HCT116 (cell line): ENCODE results near the gene GMIP. TPM values are rescaled to one million over a fixed set of nuclear protein-coding genes. Genes with fewer than 3 reads are reported as not detected.

Source experiments
- ATAC-seq: fragments of 200-7000 bp; cut with Tn5 transposase; 2 replicates; pipeline ENCODE4 v1.9.1; 2020; ENCODE audit warnings: mild to moderate bottlenecking, moderate library complexity
- BruUV-seq: library from RNA; stranded (reverse); fragments of 400-500 nt; replicated peaks from 2 replicates; lab custom pipeline; 2021; lab: Mats Ljungman, UMichigan
- CTCF ChIA-PET: fragments of 300-600 bp; sonication (Branson Sonifier 250); formaldehyde crosslinking; loops from one replicate; lab custom pipeline; 2021; ENCODE audit warnings: antibody characterized with exemption; lab: Charles Lee
- POLR2A ChIA-PET: fragments of 300-600, 350-600 bp; sonication (Branson Sonifier 250); formaldehyde crosslinking; loops from one replicate; lab custom pipeline; 2021; ENCODE audit warnings: antibody characterized with exemption; lab: Charles Lee
- RAD21 ChIA-PET, 2 experiments: fragments of 300-600 bp; sonication (Branson Sonifier 250); formaldehyde crosslinking; loops; one replicate each; lab custom pipeline; 2023; ENCODE audit warnings: low total read pairs in 2 of 2; ENCODE audit not compliant: uncharacterized antibody in 2 of 2, unreplicated experiment in 2 of 2, low non-redundant PET in 1 of 2; lab: Charles Lee
- DNase-seq: peaks from one replicate; pipeline ENCODE4 v3.0.0-alpha.2; 2010; ENCODE audit warnings: low read depth, low spot score
- H2AFZ ChIP-seq: fragments of 200-600 bp; shearing (Covaris generic), sonication (generic); 2 replicates; pipeline ENCODE4 v1.6.1; 2017; ENCODE audit warnings: low read depth, mixed run types, mixed read lengths, antibody characterized with exemption, low read length; ENCODE audit not compliant: poor library complexity, severe bottlenecking
- H3K27ac ChIP-seq: 2 replicates; pipeline ENCODE4 v1.5.1; 2012; ENCODE audit warnings: low read depth, low read length
- H3K27me3 ChIP-seq: fragments of 200-600 bp; sonication (generic); 2 replicates; pipeline ENCODE4 v1.6.1; 2016; ENCODE audit warnings: mixed run types, low read length, mixed read lengths; ENCODE audit not compliant: insufficient read depth
- H3K36me3 ChIP-seq, 2 experiments: fragments of 200-500 bp in 1 of 2; fragments of 200-600 bp in 1 of 2; sonication (Bioruptor generic) in 1 of 2; sonication (generic) in 1 of 2; 2 replicates each; pipeline versions ENCODE4 v1.5.1 to v1.6.1; 2014 to 2016; ENCODE audit warnings: low read length in 2 of 2, inconsistent platforms in 1 of 2, mixed read lengths in 1 of 2, mixed run types in 1 of 2; ENCODE audit not compliant: insufficient read depth in 2 of 2, control insufficient read depth in 1 of 2
- H3K4me1 ChIP-seq, 2 experiments: fragments of 200-600 bp in 1 of 2; sonication (generic) in 1 of 2; 2 replicates each; pipeline versions ENCODE4 v1.5.1 to v1.6.1; 2012 to 2017; ENCODE audit warnings: low read length in 2 of 2, inconsistent platforms in 1 of 2, mild to moderate bottlenecking in 1 of 2, mixed read lengths in 1 of 2, mixed run types in 1 of 2, moderate library complexity in 1 of 2; ENCODE audit not compliant: insufficient read depth in 2 of 2, control insufficient read depth in 1 of 2
- H3K4me2 ChIP-seq: fragments of 200-600 bp; sonication (generic); 2 replicates; pipeline ENCODE4 v1.6.1; 2017; ENCODE audit warnings: mixed run types, low read length, mixed read lengths
- H3K4me3 ChIP-seq, 2 experiments: fragments of 200-600 bp in 1 of 2; sonication (generic) in 1 of 2; replicated peaks in 1 of 2; 2 replicates each; pipeline ENCODE4 v1.5.1; 2011 to 2016; ENCODE audit warnings: low read length in 2 of 2, control low read depth in 1 of 2, low read depth in 1 of 2, mild to moderate bottlenecking in 1 of 2, mixed read lengths in 1 of 2, mixed run types in 1 of 2
- H3K79me2 ChIP-seq: fragments of 200-600 bp; sonication (generic); 2 replicates; pipeline ENCODE4 v1.6.1; 2017; ENCODE audit warnings: mild to moderate bottlenecking, mixed run types, low read length, moderate library complexity, mixed read lengths; ENCODE audit not compliant: insufficient read depth
- H3K9ac ChIP-seq: fragments of 200-600 bp; sonication (generic); 2 replicates; pipeline ENCODE4 v1.6.1; 2016; ENCODE audit warnings: low read length, mixed read lengths
- H3K9me2 ChIP-seq: fragments of 200-600 bp; sonication (generic), shearing (Covaris generic); 2 replicates; pipeline ENCODE4 v1.6.1; 2017; ENCODE audit warnings: mixed run types, mild to moderate bottlenecking, moderate library complexity; ENCODE audit not compliant: insufficient read depth
- H3K9me3 ChIP-seq, 2 experiments: fragments of 200-500 bp in 1 of 2; fragments of 200-600 bp in 1 of 2; sonication (Bioruptor generic) in 1 of 2; sonication (generic) in 1 of 2; 2 replicates each; pipeline ENCODE4 v1.6.1; 2014 to 2017; ENCODE audit warnings: low read length in 2 of 2, mixed read lengths in 2 of 2, inconsistent platforms in 1 of 2, low read depth in 1 of 2, mild to moderate bottlenecking in 1 of 2, mixed run types in 1 of 2, moderate library complexity in 1 of 2; ENCODE audit not compliant: control insufficient read depth in 1 of 2, insufficient read depth in 1 of 2
- H4K20me1 ChIP-seq: fragments of 200-600 bp; sonication (generic), shearing (Covaris generic); 2 replicates; pipeline ENCODE4 v1.6.1; 2017; ENCODE audit warnings: mixed run types, mild to moderate bottlenecking, moderate library complexity; ENCODE audit not compliant: insufficient read depth
- CBX3 ChIP-seq: IDR thresholded peaks from 2 replicates; pipeline ENCODE4 v1.6.1; 2012; ENCODE audit warnings: low read depth
- EGR1 ChIP-seq: IDR thresholded peaks from 2 replicates; pipeline ENCODE4 v1.6.1; 2012; ENCODE audit warnings: low read depth
- EZH2 ChIP-seq: fragments of 200-600 bp; sonication (generic); IDR thresholded peaks from 2 replicates; pipeline ENCODE4 v1.6.1; 2017; ENCODE audit warnings: antibody characterized with exemption, mixed run types
- EZH2phosphoT487 ChIP-seq: fragments of 200-600 bp; IDR thresholded peaks from 2 replicates; pipeline ENCODE4 v1.6.1; 2018; ENCODE audit warnings: antibody characterized with exemption, borderline replicate concordance
- FOSL1 ChIP-seq: IDR thresholded peaks from 2 replicates; pipeline ENCODE4 v1.6.1; 2012; ENCODE audit warnings: low read depth
- MAX ChIP-seq: IDR thresholded peaks from 2 replicates; pipeline ENCODE4 v1.6.1; 2012
- POLR2A ChIP-seq: IDR thresholded peaks from 2 replicates; pipeline ENCODE4 v1.7.0; 2011; ENCODE audit warnings: borderline replicate concordance; ENCODE audit not compliant: insufficient read depth, insufficient read length; ENCODE audit errors: extremely low read depth
- POLR2AphosphoS5 ChIP-seq: IDR thresholded peaks from 2 replicates; pipeline ENCODE4 v1.6.1; 2011; ENCODE audit warnings: mild to moderate bottlenecking, low read depth, low read length, moderate library complexity
- RAD21 ChIP-seq: IDR thresholded peaks from 2 replicates; pipeline ENCODE4 v1.6.1; 2012; ENCODE audit warnings: low read depth, mild to moderate bottlenecking
- SP1 ChIP-seq: IDR thresholded peaks from 2 replicates; pipeline ENCODE4 v1.6.1; 2012; ENCODE audit warnings: low read depth
- SRF ChIP-seq: IDR thresholded peaks from 2 replicates; pipeline ENCODE4 v1.6.1; 2012; ENCODE audit warnings: low read depth
- TCF7L2 ChIP-seq: IDR thresholded peaks from 2 replicates; pipeline ENCODE4 v1.7.0; 2011; ENCODE audit warnings: borderline replicate concordance, inconsistent platforms; ENCODE audit not compliant: insufficient read depth, insufficient read length; ENCODE audit errors: extremely low read depth
- YY1 ChIP-seq: IDR thresholded peaks from 2 replicates; pipeline ENCODE4 v1.6.1; 2011; ENCODE audit warnings: low read length, low read depth, moderate library complexity, mild to moderate bottlenecking; ENCODE audit not compliant: insufficient replicate concordance; ENCODE audit errors: extremely low read depth
- ZBTB33 ChIP-seq: IDR thresholded peaks from 2 replicates; pipeline ENCODE4 v1.6.1; 2011; ENCODE audit warnings: mild to moderate bottlenecking, low read length, moderate library complexity; ENCODE audit not compliant: insufficient replicate concordance; ENCODE audit errors: extremely low read depth
- ZFX ChIP-seq: fragments of 450-650 bp; IDR thresholded peaks from 2 replicates; pipeline ENCODE4 v1.6.1; 2017
- intact Hi-C: fragments of 100-400 bp; cut with micrococcal nuclease; formaldehyde crosslinking; loops from 2 replicates; pipeline ENCODE4 v1.10.0; 2022
- total RNA-seq: library from RNA; stranded (reverse); gene quantifications from one replicate; pipeline ENCODE4 v1.2.1, GENCODE V29; 2021; ENCODE audit not compliant: unreplicated experiment
- TF ChIP-seq, protein P1 (sequence below): IDR thresholded peaks from 2 replicates; pipeline ENCODE4 v1.6.1; 2012; ENCODE audit warnings: low read depth
- TF ChIP-seq, protein P2 (sequence below): IDR thresholded peaks from 2 replicates; pipeline ENCODE4 v1.6.1; 2012
- TF ChIP-seq, protein P3 (sequence below), 3 experiments: fragments of 200-600 bp in 1 of 3; sonication (generic) in 1 of 3; IDR thresholded peaks in 2 of 3; conservative IDR thresholded peaks in 1 of 3; 2 replicates each; pipeline ENCODE4 v1.5.1; 2012 to 2017; ENCODE audit warnings: low read depth in 2 of 3, low read length in 2 of 3, antibody characterized with exemption in 1 of 3, borderline replicate concordance in 1 of 3, control low read depth in 1 of 3, mild to moderate bottlenecking in 1 of 3, mixed read lengths in 1 of 3, mixed run types in 1 of 3, moderate library complexity in 1 of 3; ENCODE audit not compliant: insufficient read depth in 1 of 3

GMIP gene
- total RNA-seq, 1 experiment from 2014 or later, result 16.3 TPM

GRCh38 chr19:19630426-19630825, 13.0 kb downstream of the GMIP start (continued):
- TF ChIP-seq POLR2A (no peak), SRF (no peak), POLR2AphosphoS5 (no peak)

DNA sequence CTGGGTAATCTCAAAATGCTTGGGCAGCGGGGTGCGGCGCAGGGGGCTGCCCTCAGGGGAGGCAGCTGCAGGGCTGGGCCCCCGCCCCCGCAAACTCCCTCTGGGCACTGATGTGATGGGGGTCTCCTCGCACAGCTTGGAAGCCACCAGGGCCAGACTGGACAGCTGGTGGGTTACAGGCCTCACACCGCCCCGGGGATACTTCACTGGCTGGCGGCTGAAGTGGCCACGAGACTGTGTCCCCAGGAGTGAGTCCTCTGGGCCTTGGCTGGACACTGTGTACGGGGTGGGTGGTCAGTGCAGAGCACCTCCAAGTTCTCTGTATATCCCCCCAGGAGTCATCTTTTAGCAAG, 13.4 kb downstream of the GMIP start:
- H3K79me2 ChIP-seq, result peaks cover 10% of the 10 kb centered on the region; the same call in 1 of the 2 replicates
- H3K27me3 ChIP-seq, result no peaks in the 10 kb centered on the region
- RAD21 ChIA-PET, result no interaction called here
- H3K4me1 ChIP-seq, result peaks cover 4 to 22% of the 10 kb centered on the region in 2 experiments
- H3K9me2 ChIP-seq, result no peaks in the 10 kb centered on the region
- H2AFZ ChIP-seq, result no peak overlapping the region
- no peaks in the 10 kb centered on the region for H3K9me3 ChIP-seq
- no peak overlapping the region for H3K27ac ChIP-seq
- H3K4me3 ChIP-seq, result no peak overlapping the region
- ATAC-seq (no peak), DNase-seq (no peak)
- no peak overlapping the region for H3K9ac ChIP-seq
- intact Hi-C loops, result no loop called here
- H3K36me3 ChIP-seq, result peaks cover 5 to 17% of the 10 kb centered on the region in 2 experiments; a peak in 3 of 4 replicates
- no peak overlapping the region for H3K4me2 ChIP-seq
- CTCF ChIA-PET, result no interaction called here
- no peaks in the 10 kb centered on the region for H4K20me1 ChIP-seq
- BruUV-seq, result no TSS peak
- POLR2A ChIA-PET, result no interaction called here
- no peak for TF ChIP-seq POLR2A
- TF ChIP-seq, protein P1, sequence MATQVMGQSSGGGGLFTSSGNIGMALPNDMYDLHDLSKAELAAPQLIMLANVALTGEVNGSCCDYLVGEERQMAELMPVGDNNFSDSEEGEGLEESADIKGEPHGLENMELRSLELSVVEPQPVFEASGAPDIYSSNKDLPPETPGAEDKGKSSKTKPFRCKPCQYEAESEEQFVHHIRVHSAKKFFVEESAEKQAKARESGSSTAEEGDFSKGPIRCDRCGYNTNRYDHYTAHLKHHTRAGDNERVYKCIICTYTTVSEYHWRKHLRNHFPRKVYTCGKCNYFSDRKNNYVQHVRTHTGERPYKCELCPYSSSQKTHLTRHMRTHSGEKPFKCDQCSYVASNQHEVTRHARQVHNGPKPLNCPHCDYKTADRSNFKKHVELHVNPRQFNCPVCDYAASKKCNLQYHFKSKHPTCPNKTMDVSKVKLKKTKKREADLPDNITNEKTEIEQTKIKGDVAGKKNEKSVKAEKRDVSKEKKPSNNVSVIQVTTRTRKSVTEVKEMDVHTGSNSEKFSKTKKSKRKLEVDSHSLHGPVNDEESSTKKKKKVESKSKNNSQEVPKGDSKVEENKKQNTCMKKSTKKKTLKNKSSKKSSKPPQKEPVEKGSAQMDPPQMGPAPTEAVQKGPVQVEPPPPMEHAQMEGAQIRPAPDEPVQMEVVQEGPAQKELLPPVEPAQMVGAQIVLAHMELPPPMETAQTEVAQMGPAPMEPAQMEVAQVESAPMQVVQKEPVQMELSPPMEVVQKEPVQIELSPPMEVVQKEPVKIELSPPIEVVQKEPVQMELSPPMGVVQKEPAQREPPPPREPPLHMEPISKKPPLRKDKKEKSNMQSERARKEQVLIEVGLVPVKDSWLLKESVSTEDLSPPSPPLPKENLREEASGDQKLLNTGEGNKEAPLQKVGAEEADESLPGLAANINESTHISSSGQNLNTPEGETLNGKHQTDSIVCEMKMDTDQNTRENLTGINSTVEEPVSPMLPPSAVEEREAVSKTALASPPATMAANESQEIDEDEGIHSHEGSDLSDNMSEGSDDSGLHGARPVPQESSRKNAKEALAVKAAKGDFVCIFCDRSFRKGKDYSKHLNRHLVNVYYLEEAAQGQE, result no peak
- TF ChIP-seq, protein P2, sequence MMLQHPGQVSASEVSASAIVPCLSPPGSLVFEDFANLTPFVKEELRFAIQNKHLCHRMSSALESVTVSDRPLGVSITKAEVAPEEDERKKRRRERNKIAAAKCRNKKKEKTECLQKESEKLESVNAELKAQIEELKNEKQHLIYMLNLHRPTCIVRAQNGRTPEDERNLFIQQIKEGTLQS, result no peak
- no peak for TF ChIP-seq FOSL1
- TF ChIP-seq SP1, result no peak
- no peak for TF ChIP-seq MAX
- TF ChIP-seq EGR1, result no peak
- TF ChIP-seq, protein P3, sequence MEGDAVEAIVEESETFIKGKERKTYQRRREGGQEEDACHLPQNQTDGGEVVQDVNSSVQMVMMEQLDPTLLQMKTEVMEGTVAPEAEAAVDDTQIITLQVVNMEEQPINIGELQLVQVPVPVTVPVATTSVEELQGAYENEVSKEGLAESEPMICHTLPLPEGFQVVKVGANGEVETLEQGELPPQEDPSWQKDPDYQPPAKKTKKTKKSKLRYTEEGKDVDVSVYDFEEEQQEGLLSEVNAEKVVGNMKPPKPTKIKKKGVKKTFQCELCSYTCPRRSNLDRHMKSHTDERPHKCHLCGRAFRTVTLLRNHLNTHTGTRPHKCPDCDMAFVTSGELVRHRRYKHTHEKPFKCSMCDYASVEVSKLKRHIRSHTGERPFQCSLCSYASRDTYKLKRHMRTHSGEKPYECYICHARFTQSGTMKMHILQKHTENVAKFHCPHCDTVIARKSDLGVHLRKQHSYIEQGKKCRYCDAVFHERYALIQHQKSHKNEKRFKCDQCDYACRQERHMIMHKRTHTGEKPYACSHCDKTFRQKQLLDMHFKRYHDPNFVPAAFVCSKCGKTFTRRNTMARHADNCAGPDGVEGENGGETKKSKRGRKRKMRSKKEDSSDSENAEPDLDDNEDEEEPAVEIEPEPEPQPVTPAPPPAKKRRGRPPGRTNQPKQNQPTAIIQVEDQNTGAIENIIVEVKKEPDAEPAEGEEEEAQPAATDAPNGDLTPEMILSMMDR (IDR thresholded peaks at IDR 0.05 in 2 of 3, conservative IDR thresholded peaks at IDR 0.05 in 1 of 3; ENCODE audit: borderline replicate concordance in 1 of 3, insufficient read depth in 1 of 3, low read depth in 2 of 3, low read length in 2 of 3), result no peak
- no peak for TF ChIP-seq EZH2
- no peak for TF ChIP-seq TCF7L2
- no peak for TF ChIP-seq YY1
- no peak for TF ChIP-seq ZFX
- no peak for TF ChIP-seq POLR2AphosphoS5
- TF ChIP-seq RAD21, result no peak
- TF ChIP-seq CBX3, result no peak
- TF ChIP-seq EZH2phosphoT487, result no peak
- TF ChIP-seq ZBTB33, result no peak
- TF ChIP-seq SRF, result no peak
